HFF-Myc (cell line): ENCODE data around the gene PPOX.

Experiments
- DNase-seq: peaks from one replicate; pipeline ENCODE4 v3.0.0-alpha.2; 2011; ENCODE audit warnings: low read depth; ENCODE audit errors: extremely low read depth
- H3K4me3 ChIP-seq: replicated peaks from 2 replicates; pipeline ENCODE4 v1.5.1; 2011; ENCODE audit warnings: low read depth, mild to moderate bottlenecking, control low read depth, low read length
- CTCF ChIP-seq: IDR thresholded peaks from 2 replicates; pipeline ENCODE4 v1.5.1; 2012; ENCODE audit warnings: mild to moderate bottlenecking, low read depth, low read length, control low read depth; ENCODE audit errors: missing control alignments

The PPOX gene

DNA sequence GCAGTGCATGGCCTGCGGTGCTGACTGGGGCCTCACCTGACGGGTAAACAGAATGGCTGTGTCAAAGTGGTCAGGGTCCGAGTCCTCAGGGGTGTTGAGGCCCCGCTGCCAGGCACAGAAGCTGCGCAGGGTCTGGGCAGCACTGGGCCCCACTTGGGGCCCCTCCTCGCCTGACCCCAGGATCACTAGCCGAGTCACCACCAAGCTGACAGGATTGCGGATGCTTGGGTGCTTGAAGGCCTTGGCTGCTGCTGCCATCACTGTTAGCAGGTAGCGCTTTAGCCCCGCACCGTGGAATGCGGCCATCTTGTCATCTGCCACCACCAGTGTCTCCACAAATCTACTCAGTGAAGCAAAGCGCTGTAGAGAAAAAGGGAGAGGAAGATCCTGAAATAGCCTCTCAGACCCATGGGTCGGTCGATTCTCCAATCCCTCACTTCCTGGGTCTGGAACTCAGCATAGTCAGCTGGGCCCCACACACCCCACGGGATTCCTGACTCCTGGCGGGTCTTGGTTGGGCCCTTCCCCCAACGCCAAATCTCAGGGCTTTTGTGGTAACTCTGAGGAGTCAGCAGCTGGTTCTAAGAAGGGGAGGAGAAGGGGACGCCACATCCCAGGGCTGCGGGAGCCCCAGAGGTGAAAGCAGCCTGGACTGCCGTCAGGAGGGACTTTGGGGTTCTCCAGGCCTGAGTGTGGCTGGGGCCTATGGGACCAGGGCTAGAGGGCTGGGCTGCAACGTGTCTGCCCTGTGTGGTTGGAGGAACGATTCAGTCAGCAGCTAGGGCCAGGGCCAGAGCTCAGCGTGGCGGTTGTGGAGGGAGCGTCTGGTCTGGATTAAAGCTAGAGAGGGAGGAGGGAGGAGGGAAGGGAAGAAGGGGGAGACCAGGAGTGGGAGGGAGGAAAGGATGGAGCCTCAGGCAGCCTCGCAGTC is 30.6 kb downstream of the PPOX start:
- DNase-seq, result peak; percentile 78
- peak overlapping the region; percentile 47 for H3K4me3 ChIP-seq

GRCh38 chr1:161197560-161198193 is 31.5 kb downstream of the PPOX start:
- no peak for TF ChIP-seq CTCF
- DNase-seq, result no peak
- peak overlapping the region; percentile 47 for H3K4me3 ChIP-seq

More for the DNA sequence above, 30.6 kb downstream of the PPOX start:
- TF ChIP-seq CTCF, result no peak

DNA sequence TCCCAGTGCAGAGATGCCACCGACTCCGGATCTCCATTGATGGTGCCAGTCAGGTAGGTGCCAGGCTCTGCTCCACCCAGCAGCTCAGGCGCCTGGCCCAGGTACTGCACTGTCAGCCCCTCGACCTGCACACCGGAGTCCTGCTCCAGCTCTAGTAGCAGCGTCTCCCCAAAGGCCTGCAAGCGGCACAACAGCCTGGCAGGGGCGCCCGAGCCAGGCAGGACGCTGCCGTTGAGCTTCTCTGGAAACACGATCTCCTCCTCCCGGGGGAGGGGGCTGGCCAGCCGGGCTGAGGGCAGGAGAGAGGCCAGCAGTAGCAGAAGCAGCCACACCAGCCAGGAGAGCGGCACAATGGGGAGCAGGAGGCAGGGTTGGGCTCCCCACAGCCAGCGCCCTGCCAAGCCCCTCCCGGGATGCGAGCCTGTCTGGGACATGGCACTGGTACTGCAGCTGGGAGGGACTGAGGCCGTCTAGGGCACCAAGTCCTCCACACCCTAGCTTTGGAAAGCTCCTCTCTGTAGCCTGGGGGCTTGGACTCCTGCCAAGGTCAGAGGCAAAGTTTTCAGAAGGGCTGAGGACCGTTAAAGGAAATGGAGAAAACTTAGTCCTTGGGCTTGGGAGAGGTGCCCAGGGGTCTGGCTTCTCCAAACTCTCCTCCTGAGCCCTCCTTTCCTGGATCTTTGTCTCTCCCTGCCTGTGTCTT is 32.1 kb downstream of the PPOX start:
- no peak for DNase-seq
- TF ChIP-seq CTCF, result no peak

DNA sequence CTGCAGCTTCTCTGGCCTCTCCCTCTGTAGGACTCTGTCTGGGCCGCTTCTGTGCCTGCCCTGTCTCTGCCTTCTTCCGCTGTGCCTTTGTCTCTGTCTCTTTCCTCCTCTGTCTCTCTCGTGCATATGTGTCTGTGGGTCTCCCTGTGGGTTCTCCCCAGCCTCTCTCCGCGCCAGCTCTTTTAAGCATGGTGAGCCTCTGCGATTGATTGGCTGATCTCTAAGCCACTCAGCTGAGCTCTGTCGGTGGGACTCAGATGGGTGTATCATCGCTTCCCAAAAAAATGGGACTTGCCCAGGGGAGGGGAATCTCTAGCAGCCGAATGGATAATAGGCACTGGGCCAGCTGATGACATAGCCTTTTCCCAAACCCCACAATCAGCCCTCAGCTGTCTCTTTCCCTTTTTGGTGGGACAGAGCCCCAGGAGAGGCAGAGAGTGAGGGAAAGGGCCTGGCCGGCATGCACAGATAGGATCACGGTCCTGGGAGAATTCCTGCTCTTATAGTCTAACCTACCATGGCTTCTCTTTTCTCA is 32.7 kb downstream of the PPOX start, which contains the start of gene ADAMTS4:
ADAMTS4 (minus strand) TSS at position 158 of the 535 bp plus-strand sequence. CDS start 427 bp downstream, outside the sequence.
- TF ChIP-seq CTCF, result no peak
- peak within 1 kb of the TSS; percentile 47 for H3K4me3 ChIP-seq
- DNase-seq, result peak; percentile 81

More for the DNA sequence above, 32.1 kb downstream of the PPOX start:
- H3K4me3 ChIP-seq, result peak overlapping the region; percentile 47

- no peak for TF ChIP-seq CTCF
- no peak for DNase-seq
- no peak overlapping the region for H3K4me3 ChIP-seq
Measured at GRCh38 chr1:161199506-161200139, 33.4 kb downstream of the PPOX start.
